Sigmoid colon (tissue), 7 donors: Measurements from ENCODE around the gene SERINC5. TPM values are rescaled to one million over a fixed set of nuclear protein-coding genes. Genes with fewer than 3 reads are reported as not detected.

Experiments used
- DNase-seq: peaks from one replicate; pipeline ENCODE4 v3.0.0-alpha.2; 2019
- H3K27ac ChIP-seq, 4 donors: fragments of 200-600 bp; sonication (generic); one replicate each; pipeline ENCODE4 v1.5.1; 2016 to 2019; ENCODE audit warnings: mild to moderate bottlenecking in 1 of 4
- H3K27me3 ChIP-seq, 3 donors: fragments of 200-600 bp; sonication (generic); one replicate each; pipeline ENCODE4 v1.5.1; 2019; ENCODE audit warnings: mild to moderate bottlenecking in 1 of 3
- H3K36me3 ChIP-seq, 4 donors: fragments of 200-600 bp; sonication (generic); one replicate each; pipeline ENCODE4 v1.5.1; 2016 to 2019
- H3K4me1 ChIP-seq, 4 donors: fragments of 200-600 bp; sonication (generic); one replicate each; pipeline ENCODE4 v1.5.1; 2017 to 2019
- H3K4me3 ChIP-seq, 4 donors: fragments of 200-600 bp; sonication (generic); one replicate each; pipeline ENCODE4 v1.5.1; 2017 to 2019; ENCODE audit warnings: mild to moderate bottlenecking in 2 of 4, moderate library complexity in 1 of 4
- H3K9me3 ChIP-seq, 4 donors: fragments of 200-600 bp in 3 of 4; sonication (generic) in 3 of 4; one replicate each; pipeline versions ENCODE4 v1.5.1 to v1.6.1; 2013 to 2019
- EP300 ChIP-seq, 4 donors: sonication (generic); formaldehyde crosslinking; IDR thresholded peaks; one replicate each; pipeline ENCODE4 v1.6.1; 2017; ENCODE audit warnings: antibody characterized with exemption in 4 of 4
- POLR2A ChIP-seq, 2 donors: fragments of 450-650 bp; IDR thresholded peaks; one replicate each; pipeline ENCODE4 v1.6.1; 2016; ENCODE audit warnings: antibody characterized with exemption in 2 of 2, mild to moderate bottlenecking in 2 of 2, moderate library complexity in 2 of 2
- POLR2AphosphoS5 ChIP-seq, 4 donors: sonication (generic); formaldehyde crosslinking; IDR thresholded peaks; one replicate each; pipeline ENCODE4 v1.6.1; 2017; ENCODE audit warnings: antibody characterized with exemption in 4 of 4
- WGBS, 2 donors: extraction: QIAGEN DNeasy Blood & Tissue Kit; methylation state at CpG; one replicate each; pipeline ENCODE4 v1.1.7; 2013; 5-methylcytosine and 5-hydroxymethylcytosine counted together
- intact Hi-C: fragments of 100-400 bp; cut with DNase I; formaldehyde crosslinking; loops from one replicate; pipeline ENCODE4 v1.15.1; 2023
- polyA plus RNA-seq, 3 donors: library from polyadenylated mRNA; stranded (reverse); fragments of 200-250 nt; gene quantifications; one replicate each; pipeline ENCODE4 v1.2.3, GENCODE V29; 2013
- total RNA-seq, 4 donors: library from RNA; depleted of rRNA; stranded (reverse); fragments of >200 nt; gene quantifications; one replicate each; pipeline ENCODE4 v1.1.0, GENCODE V29; 2016
- TF ChIP-seq, protein P1 (sequence below), 4 experiments: fragments of 450-650 bp in 3 of 4; fragments of 200-600 bp in 1 of 4; IDR thresholded peaks; one replicate each; pipeline ENCODE4 v1.5.1; 2016 to 2019; ENCODE audit warnings: antibody characterized with exemption in 4 of 4, mild to moderate bottlenecking in 3 of 4, moderate library complexity in 2 of 4
- donor health status: healthy with polysubstance abuse.
- donor health status: Bipolar disorder and iron deficiency.
- donor health status: healthy.

Gene SERINC5
- total and polyA plus RNA-seq, 7 donors, result 3.6 to 25.9 (median 9.6) TPM

DNA sequence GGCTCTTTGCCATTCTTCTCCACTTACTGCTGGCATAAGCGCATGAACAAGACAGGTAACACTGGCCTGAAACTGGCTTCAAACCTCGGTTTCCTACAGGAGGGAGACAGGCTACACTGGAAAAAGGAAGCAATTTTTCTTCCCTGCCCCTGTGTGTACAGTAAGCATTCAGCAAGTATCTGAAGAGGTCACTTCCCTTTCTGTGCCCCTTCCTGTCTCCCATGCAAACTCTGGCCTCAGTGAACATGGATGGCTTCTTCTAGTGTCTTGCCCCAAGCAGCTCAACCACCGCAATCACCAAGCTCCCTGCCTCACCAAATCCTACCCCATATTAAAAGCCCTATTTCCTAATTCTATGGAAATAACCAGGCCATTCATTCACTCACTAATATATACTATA, 42.4 kb downstream of the SERINC5 start:
- Histone ChIP-seq H3K4me3 (no peak overlapping the region), H3K36me3 (no peaks in the 10 kb centered on the region), H3K27ac (no peak overlapping the region), H3K9me3 (no peaks in the 10 kb centered on the region), H3K4me1 (peaks cover 0 to 15% (median 10%) of the 10 kb centered on the region in 4 donors), H3K27me3 (no peaks in the 10 kb centered on the region)
- WGBS, 2 donors, result 72 to 77% methylated on average over 3 of the region's 3 CpGs
- intact Hi-C loops, result no loop called here
- no peak for DNase-seq
- TF ChIP-seq POLR2A (IDR thresholded peaks at IDR 0.05) (no peak), POLR2AphosphoS5 (IDR thresholded peaks at IDR 0.05) (no peak), EP300 (IDR thresholded peaks at IDR 0.05) (no peak)
- TF ChIP-seq, protein P1, sequence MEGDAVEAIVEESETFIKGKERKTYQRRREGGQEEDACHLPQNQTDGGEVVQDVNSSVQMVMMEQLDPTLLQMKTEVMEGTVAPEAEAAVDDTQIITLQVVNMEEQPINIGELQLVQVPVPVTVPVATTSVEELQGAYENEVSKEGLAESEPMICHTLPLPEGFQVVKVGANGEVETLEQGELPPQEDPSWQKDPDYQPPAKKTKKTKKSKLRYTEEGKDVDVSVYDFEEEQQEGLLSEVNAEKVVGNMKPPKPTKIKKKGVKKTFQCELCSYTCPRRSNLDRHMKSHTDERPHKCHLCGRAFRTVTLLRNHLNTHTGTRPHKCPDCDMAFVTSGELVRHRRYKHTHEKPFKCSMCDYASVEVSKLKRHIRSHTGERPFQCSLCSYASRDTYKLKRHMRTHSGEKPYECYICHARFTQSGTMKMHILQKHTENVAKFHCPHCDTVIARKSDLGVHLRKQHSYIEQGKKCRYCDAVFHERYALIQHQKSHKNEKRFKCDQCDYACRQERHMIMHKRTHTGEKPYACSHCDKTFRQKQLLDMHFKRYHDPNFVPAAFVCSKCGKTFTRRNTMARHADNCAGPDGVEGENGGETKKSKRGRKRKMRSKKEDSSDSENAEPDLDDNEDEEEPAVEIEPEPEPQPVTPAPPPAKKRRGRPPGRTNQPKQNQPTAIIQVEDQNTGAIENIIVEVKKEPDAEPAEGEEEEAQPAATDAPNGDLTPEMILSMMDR (IDR thresholded peaks at IDR 0.05), result no peak

DNA sequence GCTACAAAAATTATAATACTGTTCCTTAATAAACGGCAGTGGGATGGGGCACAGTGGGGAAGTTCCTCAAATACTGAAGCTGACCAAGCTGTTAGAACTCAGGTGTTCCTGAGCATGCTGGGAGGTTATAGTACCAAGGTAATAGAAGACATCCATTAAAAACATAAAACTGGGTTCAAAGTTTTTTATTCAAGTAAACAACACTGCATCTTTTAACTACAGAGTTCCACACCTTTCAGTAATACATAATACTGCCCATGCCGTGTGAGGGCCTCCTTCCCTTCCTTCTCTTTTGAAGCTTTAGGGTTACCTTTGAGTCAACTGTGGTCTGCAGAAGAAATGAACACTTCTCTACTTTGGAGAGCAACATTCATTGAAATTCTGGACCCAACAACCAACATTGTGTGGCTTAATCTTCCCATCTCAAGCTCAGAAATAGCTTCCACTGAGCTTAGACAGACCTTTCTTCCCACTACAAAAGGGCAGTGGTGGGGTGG, 43.6 kb downstream of the SERINC5 start:
- Histone ChIP-seq H3K27ac (no peak overlapping the region), H3K36me3 (no peaks in the 10 kb centered on the region), H3K9me3 (no peaks in the 10 kb centered on the region), H3K27me3 (no peaks in the 10 kb centered on the region), H3K4me3 (no peak overlapping the region), H3K4me1 (peaks cover 0 to 11% (median 4%) of the 10 kb centered on the region in 4 donors)
- no peak for DNase-seq
- intact Hi-C loops, result no loop called here
- WGBS, 2 donors, result 14 to 60% methylated on average over 2 of the region's 2 CpGs
- TF ChIP-seq EP300 (IDR thresholded peaks at IDR 0.05) (no peak), POLR2AphosphoS5 (IDR thresholded peaks at IDR 0.05) (no peak), POLR2A (IDR thresholded peaks at IDR 0.05) (no peak)
- TF ChIP-seq, protein P1 (IDR thresholded peaks at IDR 0.05), result no peak

DNA sequence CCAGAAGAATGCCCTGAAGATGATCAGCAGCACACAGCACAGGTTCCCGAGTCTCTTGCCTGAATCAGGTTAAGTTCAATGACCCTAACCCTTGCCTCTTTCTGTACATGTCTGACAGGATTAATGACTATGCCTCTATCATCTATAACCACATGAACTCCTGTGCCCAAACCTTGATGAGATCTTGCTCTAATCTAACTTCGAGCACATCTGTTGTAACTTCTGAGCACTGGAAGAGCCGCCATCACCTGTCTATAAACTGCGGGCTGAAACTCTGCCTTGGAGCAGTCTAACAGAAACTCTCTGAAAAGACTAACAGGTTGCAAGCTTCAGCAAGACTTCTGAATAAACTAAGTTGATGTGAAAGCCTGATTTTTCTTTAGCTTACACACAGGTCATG, 44.5 kb downstream of the SERINC5 start:
- H3K36me3 ChIP-seq, result no peaks in the 10 kb centered on the region
- no peak for TF ChIP-seq POLR2AphosphoS5 (IDR thresholded peaks at IDR 0.05)
- TF ChIP-seq, protein P1 (IDR thresholded peaks at IDR 0.05), result no peak
- no peak for TF ChIP-seq EP300 (IDR thresholded peaks at IDR 0.05)
- no peak for TF ChIP-seq POLR2A (IDR thresholded peaks at IDR 0.05)
- H3K27ac ChIP-seq, result no peak overlapping the region
- intact Hi-C loops, result no loop called here
- H3K4me1 ChIP-seq, result peaks cover 0 to 6% (median 0%) of the 10 kb centered on the region in 4 donors
- H3K27me3 ChIP-seq, result no peaks in the 10 kb centered on the region
- WGBS, 2 donors, result 61 to 72% methylated on average over 4 of the region's 4 CpGs
- no peak for DNase-seq
- no peaks in the 10 kb centered on the region for H3K9me3 ChIP-seq
- no peak overlapping the region for H3K4me3 ChIP-seq

DNA sequence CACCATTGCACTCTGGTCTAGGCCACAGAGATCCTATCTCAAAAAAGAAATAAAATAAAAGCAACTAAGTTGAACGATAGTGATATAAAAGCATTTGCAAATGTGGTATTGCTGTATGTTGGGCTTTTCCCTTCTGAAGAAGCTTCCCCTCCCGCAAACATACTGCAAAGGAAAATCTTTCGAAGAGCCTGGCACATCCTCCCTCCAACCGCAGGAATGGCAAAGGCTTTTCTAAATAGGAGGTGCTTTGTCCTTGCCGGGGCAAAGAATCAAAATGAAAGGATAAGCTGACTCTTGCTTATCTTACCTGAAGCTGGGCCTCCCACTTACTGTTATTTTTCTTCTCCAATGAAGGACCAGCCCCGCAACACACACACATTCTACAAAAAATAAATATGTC, 45.8 kb downstream of the SERINC5 start:
- intact Hi-C loops, result no loop called here
- H3K27ac ChIP-seq, result no peak overlapping the region
- no peak for DNase-seq
- H3K36me3 ChIP-seq, result no peaks in the 10 kb centered on the region
- H3K4me1 ChIP-seq, result peaks cover 0 to 6% (median 0%) of the 10 kb centered on the region in 4 donors
- H3K27me3 ChIP-seq, result no peaks in the 10 kb centered on the region
- H3K4me3 ChIP-seq, result no peak overlapping the region
- 85 to 87% methylated on average over 6 of the region's 6 CpGs for WGBS, 2 donors
- no peaks in the 10 kb centered on the region for H3K9me3 ChIP-seq
- TF ChIP-seq, protein P1 (IDR thresholded peaks at IDR 0.05), result no peak
- no peak for TF ChIP-seq POLR2AphosphoS5 (IDR thresholded peaks at IDR 0.05)
- TF ChIP-seq POLR2A (IDR thresholded peaks at IDR 0.05), result no peak
- no peak for TF ChIP-seq EP300 (IDR thresholded peaks at IDR 0.05)

DNA sequence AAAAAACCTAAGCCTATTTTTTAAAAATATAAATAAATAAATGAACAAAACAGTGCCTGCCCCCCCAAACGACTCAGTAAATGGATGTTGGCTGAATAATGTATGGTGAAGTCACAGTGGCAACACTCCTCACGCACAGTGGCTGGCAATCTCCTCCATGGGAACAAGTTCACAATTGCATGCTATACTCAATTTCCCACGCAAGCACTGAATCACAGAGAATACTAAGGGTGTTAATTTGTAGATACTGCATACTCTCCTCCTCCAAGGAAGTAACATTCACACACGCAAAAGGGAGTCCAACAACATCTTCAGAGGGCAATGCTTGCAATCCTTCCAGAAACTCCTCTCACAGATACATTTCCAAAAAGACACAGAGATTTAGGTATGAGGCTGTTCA, 47.5 kb downstream of the SERINC5 start:
- intact Hi-C loops, result no loop called here
- H3K27ac ChIP-seq, result no peak overlapping the region
- no peak for TF ChIP-seq POLR2A (IDR thresholded peaks at IDR 0.05)
- TF ChIP-seq POLR2AphosphoS5 (IDR thresholded peaks at IDR 0.05), result no peak
- TF ChIP-seq, protein P1 (IDR thresholded peaks at IDR 0.05), result no peak
- no peak for TF ChIP-seq EP300 (IDR thresholded peaks at IDR 0.05)
- no peaks in the 10 kb centered on the region for H3K27me3 ChIP-seq
- DNase-seq, result no peak
- H3K4me1 ChIP-seq, result peaks cover 0 to 9% (median 0%) of the 10 kb centered on the region in 4 donors
- H3K36me3 ChIP-seq, result no peaks in the 10 kb centered on the region
- WGBS, 2 donors, result 68 to 69% methylated on average over 4 of the region's 4 CpGs
- H3K9me3 ChIP-seq, result no peaks in the 10 kb centered on the region
- no peak overlapping the region for H3K4me3 ChIP-seq
